Psoas muscle (tissue), 8 donors: ENCODE results near the gene ATAD3C. TPM values are rescaled to one million over a fixed set of nuclear protein-coding genes. Genes with fewer than 3 reads are reported as not detected.

Experiments
- ATAC-seq, 4 donors: fragments of 200-7000 bp; cut with Tn5 transposase; one replicate each; pipeline ENCODE4 v1.9.1; 2020; ENCODE audit warnings: moderate library complexity in 3 of 4, mild to moderate bottlenecking in 2 of 4
- DNase-seq, 2 donors: peaks; one replicate each; pipeline ENCODE4 v3.0.0-alpha.2; 2020
- H3K27ac ChIP-seq: fragments of 200-600 bp; one replicate; pipeline ENCODE4 v1.8.0; 2022
- H3K27me3 ChIP-seq, 3 donors: fragments of 200-600 bp in 1 of 3; one replicate each; pipeline versions ENCODE4 v1.6.1 to v1.8.0; 2013 to 2022; ENCODE audit warnings: low read length in 2 of 3, mild to moderate bottlenecking in 2 of 3, moderate library complexity in 1 of 3; ENCODE audit not compliant: insufficient read depth in 3 of 3
- H3K36me3 ChIP-seq, 2 donors: fragments of 200-600 bp in 1 of 2; one replicate each; pipeline versions ENCODE4 v1.6.1 to v1.8.0; 2013 to 2022; ENCODE audit warnings: low read depth in 1 of 2, mild to moderate bottlenecking in 1 of 2, moderate library complexity in 1 of 2; ENCODE audit not compliant: insufficient read depth in 1 of 2
- H3K4me1 ChIP-seq: fragments of 200-600 bp; one replicate; pipeline ENCODE4 v1.8.0; 2022
- H3K4me3 ChIP-seq: fragments of 200-600 bp; one replicate; pipeline ENCODE4 v1.8.0; 2022; ENCODE audit warnings: mild to moderate bottlenecking
- H3K9me3 ChIP-seq: fragments of 200-600 bp; one replicate; pipeline ENCODE4 v1.8.0; 2022
- WGBS, 3 donors: extraction: QIAGEN DNeasy Blood & Tissue Kit; methylation state at CpG; one replicate each; pipeline versions ENCODE4 v1.1.6 to v1.1.7; 2013; 5-methylcytosine and 5-hydroxymethylcytosine counted together
- intact Hi-C, 2 donors: fragments of 100-400 bp; cut with DNase I; formaldehyde crosslinking; loops; one replicate each; pipeline versions ENCODE4 v1.11.0 to v1.14.2; 2022
- polyA plus RNA-seq, 3 donors: library from polyadenylated mRNA; stranded (reverse); fragments of 200-250 nt; gene quantifications; one replicate each; pipeline ENCODE4 v1.2.3, GENCODE V29; 2013
- total RNA-seq, 4 donors: library from RNA; stranded (reverse); fragmentation: NEBNext Ultra II Directional in 2 of 4; extraction: Animal tissue kit (Norgen Biotek cat#: 25700) in 2 of 4; gene quantifications; one replicate each; pipeline versions ENCODE4 v1.2.1 to v1.2.4, GENCODE V29; 2021 to 2023
- TF ChIP-seq, protein P1 (sequence below): fragments of 200-600 bp; IDR thresholded peaks from one replicate; pipeline ENCODE4 v1.8.0; 2022; ENCODE audit warnings: antibody characterized with exemption
- donor health status: healthy with polysubstance abuse.
- donor health status: DM: no; HTN: no; CAD: no; lungs with moderate emphysema.
- donor health status: Bipolar disorder and iron deficiency.
- donor health status: healthy.
- donor health status: DM: yes; HTN: yes; CAD: no.
- donor health status: DM: no; HTN: no; CAD: no.
- donor health status: DM: no; HTN: no; CAD: no.
- donor health status: DM: yes; HTN: yes; CAD: no.

ATAD3C gene
- total and polyA plus RNA-seq, 7 donors, result 0.12 to 0.99 (median 0.55) TPM

DNA sequence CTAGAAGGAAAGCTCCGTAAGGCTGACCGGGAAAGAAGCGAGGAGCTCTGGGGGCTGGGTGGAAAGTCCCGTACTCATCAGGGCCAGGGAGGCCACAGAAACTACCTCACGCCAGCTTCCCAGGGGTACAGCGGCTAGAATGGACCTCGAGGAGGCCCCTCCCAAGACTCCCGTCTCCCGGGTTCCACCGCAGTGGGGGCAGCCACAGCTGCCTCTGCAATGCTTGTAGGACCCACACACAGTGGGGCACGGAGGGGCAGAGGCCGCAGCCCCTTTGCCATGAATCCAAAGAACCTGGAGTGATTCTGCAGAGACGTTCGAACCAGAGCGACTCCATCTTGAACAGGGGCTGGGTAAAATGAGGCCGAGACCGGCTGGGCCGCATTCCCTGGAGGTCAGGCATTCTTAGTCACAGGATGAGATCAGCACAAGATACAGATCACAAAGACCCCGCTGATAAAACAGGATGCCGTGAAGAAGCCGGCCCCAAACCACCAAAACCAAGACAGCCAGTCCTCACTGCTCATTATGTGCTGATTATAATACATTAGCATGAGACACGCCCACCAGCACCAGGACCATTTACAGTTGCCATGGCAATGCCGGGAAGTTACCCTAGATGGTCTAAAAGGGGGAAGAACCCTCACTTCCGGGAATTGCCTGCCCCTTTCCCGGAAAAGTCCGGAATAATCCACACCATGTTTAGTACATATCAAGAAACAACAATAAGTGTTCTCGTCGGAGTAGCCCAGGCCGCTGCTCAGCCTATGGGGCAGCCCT is 26.8 kb upstream of the ATAD3C start:
- H3K4me1 ChIP-seq, result no peaks in the 10 kb centered on the region

DNA sequence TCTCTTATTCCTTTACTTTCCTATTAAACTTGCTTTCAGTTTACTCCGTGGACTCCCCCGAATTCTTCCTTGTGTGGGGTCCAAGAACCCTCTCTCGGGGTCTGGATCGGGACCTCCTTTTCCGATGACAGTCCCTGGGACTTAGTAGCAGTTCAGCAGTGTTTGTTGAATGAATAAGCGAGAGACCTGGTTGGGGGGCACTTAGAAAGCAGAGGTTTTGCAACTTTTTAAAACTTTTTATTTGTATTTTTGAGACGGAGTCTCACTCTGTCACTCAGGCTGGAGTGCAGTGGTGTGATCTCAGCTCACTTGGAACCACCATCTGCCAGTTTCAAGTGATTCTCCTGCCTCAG is 26.3 kb upstream of the ATAD3C start:
- ATAC-seq (no peak), DNase-seq (no peak)
- Histone ChIP-seq H3K27me3 (peaks cover 0 to 9% (median 2%) of the 10 kb centered on the region in 3 donors), H3K4me1 (no peaks in the 10 kb centered on the region), H3K27ac (no peak overlapping the region), H3K36me3 (no peaks in the 10 kb centered on the region), H3K4me3 (no peak overlapping the region), H3K9me3 (no peaks in the 10 kb centered on the region)
- WGBS, 3 donors, result 80 to 84% (median 83%) methylated on average over 7 of the region's 7 CpGs
- intact Hi-C loops, result no loop called here
- TF ChIP-seq, protein P1, sequence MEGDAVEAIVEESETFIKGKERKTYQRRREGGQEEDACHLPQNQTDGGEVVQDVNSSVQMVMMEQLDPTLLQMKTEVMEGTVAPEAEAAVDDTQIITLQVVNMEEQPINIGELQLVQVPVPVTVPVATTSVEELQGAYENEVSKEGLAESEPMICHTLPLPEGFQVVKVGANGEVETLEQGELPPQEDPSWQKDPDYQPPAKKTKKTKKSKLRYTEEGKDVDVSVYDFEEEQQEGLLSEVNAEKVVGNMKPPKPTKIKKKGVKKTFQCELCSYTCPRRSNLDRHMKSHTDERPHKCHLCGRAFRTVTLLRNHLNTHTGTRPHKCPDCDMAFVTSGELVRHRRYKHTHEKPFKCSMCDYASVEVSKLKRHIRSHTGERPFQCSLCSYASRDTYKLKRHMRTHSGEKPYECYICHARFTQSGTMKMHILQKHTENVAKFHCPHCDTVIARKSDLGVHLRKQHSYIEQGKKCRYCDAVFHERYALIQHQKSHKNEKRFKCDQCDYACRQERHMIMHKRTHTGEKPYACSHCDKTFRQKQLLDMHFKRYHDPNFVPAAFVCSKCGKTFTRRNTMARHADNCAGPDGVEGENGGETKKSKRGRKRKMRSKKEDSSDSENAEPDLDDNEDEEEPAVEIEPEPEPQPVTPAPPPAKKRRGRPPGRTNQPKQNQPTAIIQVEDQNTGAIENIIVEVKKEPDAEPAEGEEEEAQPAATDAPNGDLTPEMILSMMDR, result no peak

More for the DNA sequence above, 26.8 kb upstream of the ATAD3C start:
- no peak overlapping the region for H3K27ac ChIP-seq
- H3K9me3 ChIP-seq, result no peaks in the 10 kb centered on the region
- no peak overlapping the region for H3K4me3 ChIP-seq
- ATAC-seq (no peak), DNase-seq (no peak)
- intact Hi-C loops, result no loop called here
- WGBS, 3 donors, result 57 to 61% (median 60%) methylated on average over 29 of the region's 29 CpGs
- TF ChIP-seq, protein P1, result no peak
- H3K27me3 ChIP-seq, result peaks cover 0 to 7% (median 2%) of the 10 kb centered on the region in 3 donors
- H3K36me3 ChIP-seq, result no peaks in the 10 kb centered on the region

DNA sequence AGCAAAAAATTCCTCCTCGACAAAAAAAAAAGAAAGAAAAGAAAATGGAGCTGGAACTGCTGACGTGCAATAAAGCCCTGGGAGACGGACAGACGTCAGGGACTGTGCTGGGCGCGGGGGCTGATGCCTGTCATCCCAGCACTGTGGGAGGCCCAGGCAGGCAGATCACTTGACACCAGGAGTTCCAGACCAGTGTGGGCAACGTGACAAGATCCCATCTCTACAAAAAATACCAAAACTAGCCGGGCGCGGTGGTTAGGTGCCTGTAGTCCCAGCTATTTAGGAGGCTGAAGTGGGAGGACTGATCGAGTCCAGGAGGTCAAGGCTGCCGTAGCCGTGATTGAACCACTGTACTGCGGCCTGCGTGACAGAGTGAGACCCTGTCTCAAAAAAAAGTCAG is 24.8 kb upstream of the ATAD3C start:
- intact Hi-C loops, result no loop called here
- Histone ChIP-seq H3K9me3 (no peaks in the 10 kb centered on the region), H3K36me3 (no peaks in the 10 kb centered on the region), H3K27ac (no peak overlapping the region), H3K4me3 (no peak overlapping the region), H3K27me3 (peaks cover 0 to 13% (median 2%) of the 10 kb centered on the region in 3 donors), H3K4me1 (peaks cover 6% of the 10 kb centered on the region)
- TF ChIP-seq, protein P1, result no peak
- DNase-seq, result no peak
- WGBS, 3 donors, result 79 to 86% (median 84%) methylated on average over 15 of the region's 15 CpGs
- ATAC-seq, result no peak

DNA sequence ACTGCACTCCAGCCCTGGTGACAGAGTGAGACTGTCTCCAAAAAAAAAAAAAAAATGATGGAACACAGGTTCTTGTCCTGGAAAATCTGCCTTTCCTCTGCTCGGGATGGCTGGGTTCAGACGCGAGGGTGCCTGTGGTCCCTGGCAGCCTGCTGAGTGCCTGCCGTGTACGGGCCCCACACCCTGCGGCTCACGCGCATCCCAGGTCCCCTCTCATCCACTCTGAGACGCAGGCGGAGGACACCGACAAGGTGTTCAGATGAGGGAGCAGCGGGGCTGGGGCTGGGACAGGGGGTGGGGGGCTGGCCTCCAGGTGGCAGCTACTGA is 24.1 kb upstream of the ATAD3C start:
- no peak for ATAC-seq
- H3K36me3 ChIP-seq, result no peaks in the 10 kb centered on the region
- H3K4me1 ChIP-seq, result peaks cover 7% of the 10 kb centered on the region
- no peak overlapping the region for H3K4me3 ChIP-seq
- DNase-seq, result no peak
- peaks cover 0 to 13% (median 2%) of the 10 kb centered on the region in 3 donors for H3K27me3 ChIP-seq
- TF ChIP-seq, protein P1, result no peak
- 88 to 95% (median 88%) methylated on average over 11 to 12 of the region's 12 CpGs for WGBS, 3 donors
- no peak overlapping the region for H3K27ac ChIP-seq
- no peaks in the 10 kb centered on the region for H3K9me3 ChIP-seq
- intact Hi-C loops, result no loop called here
